Purkinje cell (primary cell): ENCODE results near the gene CANT1. TPM values are rescaled to one million over a fixed set of nuclear protein-coding genes. Genes with fewer than 3 reads are reported as not detected.

Experiments
- polyA plus RNA-seq: library from polyadenylated mRNA; unstranded; fragments of >200 nt; fragmentation: Nextera tagmentation; gene quantifications from 2 replicates; pipeline ENCODE4 v1.2.1, GENCODE V29; 2014

CANT1 gene
- 5.1 and 9.3 TPM in 2 replicates for polyA plus RNA-seq

GRCh38 chr17:79009397-79010303, at the start of gene CANT1:
CANT1 (minus strand) TSS chr17:79009764; CDS start chr17:78997622, 12,142 bp downstream.

GRCh38 chr17:79023886-79024771, 14.6 kb upstream of the CANT1 start, which contains the start of gene C1QTNF1:
C1QTNF1 (plus strand) TSS chr17:79024169; CDS start chr17:79043969, 19,800 bp downstream.

GRCh38 chr17:78979780-78980623, 29.6 kb downstream of the CANT1 start, which contains the start of gene LGALS3BP:
LGALS3BP (minus strand) TSS chr17:78979923; CDS start chr17:78977191, 2,732 bp downstream.

Other genes with a start within 250 kb of the CANT1 start
- gene CYTH1, start 227.5 kb downstream of the CANT1 start, polyA plus RNA-seq = 4.4 and 7.8 TPM in 2 replicates
- 9.6 and 10.5 TPM in 2 replicates for gene USP36, start 168.9 kb downstream of the CANT1 start, polyA plus RNA-seq
- not detected in 2 replicates for gene CEP295NL, start 106.6 kb downstream of the CANT1 start, polyA plus RNA-seq
- gene TIMP2, start 84.4 kb downstream of the CANT1 start, polyA plus RNA-seq = 8.4 and 15.3 TPM in 2 replicates
- 27.1 and 29.0 TPM in 2 replicates for gene LGALS3BP, start 29.8 kb downstream of the CANT1 start, polyA plus RNA-seq
- gene C1QTNF1, start 14.4 kb upstream of the CANT1 start, polyA plus RNA-seq = 0.15 TPM in 1 of 2 replicates, not detected in the other
- 0.27 and 0.35 TPM in 2 replicates for gene ENGASE, start 65.1 kb upstream of the CANT1 start, polyA plus RNA-seq